Activated naive CD8-positive, alpha-beta T cell treated with anti-CD3 and anti-CD28 coated beads for 36 hours (primary cell): ENCODE data around the gene HSD17B7. TPM values are rescaled to one million over a fixed set of nuclear protein-coding genes. Genes with fewer than 3 reads are reported as not detected.
"Not testable (repeated sequence)": the region's sequence is repeated elsewhere in the genome, so short reads cannot be mapped to it uniquely, and the experiment has no call there.

Experiments
- DNase-seq: peaks from one replicate; pipeline ENCODE4 v3.0.0; 2021
- H3K27ac Mint-ChIP-seq: one replicate; pipeline ENCODE4 v1.8.0; 2022; ENCODE audit warnings: mild to moderate bottlenecking, moderate library complexity, mixed read lengths
- H3K27me3 Mint-ChIP-seq: one replicate; pipeline ENCODE4 v1.8.0; 2022; ENCODE audit warnings: mild to moderate bottlenecking, mixed read lengths
- H3K36me3 Mint-ChIP-seq: one replicate; pipeline ENCODE4 v1.8.0; 2021; ENCODE audit warnings: mild to moderate bottlenecking, mixed read lengths
- H3K4me1 Mint-ChIP-seq: one replicate; pipeline ENCODE4 v1.8.0; 2021; ENCODE audit warnings: mixed read lengths
- H3K4me3 Mint-ChIP-seq: one replicate; pipeline ENCODE4 v1.8.0; 2022; ENCODE audit warnings: mild to moderate bottlenecking, moderate library complexity, mixed read lengths
- H3K9me3 Mint-ChIP-seq: one replicate; pipeline ENCODE4 v1.8.0; 2022; ENCODE audit warnings: mixed read lengths
- total RNA-seq, 2 experiments: library from RNA; stranded (reverse); gene quantifications; one replicate each; pipeline ENCODE4 v1.2.3, GENCODE V29; 2021

The HSD17B7 gene, protein sequence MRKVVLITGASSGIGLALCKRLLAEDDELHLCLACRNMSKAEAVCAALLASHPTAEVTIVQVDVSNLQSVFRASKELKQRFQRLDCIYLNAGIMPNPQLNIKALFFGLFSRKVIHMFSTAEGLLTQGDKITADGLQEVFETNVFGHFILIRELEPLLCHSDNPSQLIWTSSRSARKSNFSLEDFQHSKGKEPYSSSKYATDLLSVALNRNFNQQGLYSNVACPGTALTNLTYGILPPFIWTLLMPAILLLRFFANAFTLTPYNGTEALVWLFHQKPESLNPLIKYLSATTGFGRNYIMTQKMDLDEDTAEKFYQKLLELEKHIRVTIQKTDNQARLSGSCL
- 10 to 100 TPM; 21.1 to 24.4 TPM for total RNA-seq

GRCh38 chr1:162790303-162790984, at the start of gene HSD17B7:
Gene HSD17B7 (plus strand): TSS chr1:162790702. CDS start chr1:162790801, 99 bp downstream.
- H3K9me3 Mint-ChIP-seq, H3K4me1 Mint-ChIP-seq, H3K36me3 Mint-ChIP-seq, H3K27me3 Mint-ChIP-seq: not testable (repeated sequence)
- DNase-seq = peak; percentile 76
- H3K27ac Mint-ChIP-seq = peak within 1 kb of the TSS; percentile 94
- H3K4me3 Mint-ChIP-seq = peak within 1 kb of the TSS; percentile 87

DNA sequence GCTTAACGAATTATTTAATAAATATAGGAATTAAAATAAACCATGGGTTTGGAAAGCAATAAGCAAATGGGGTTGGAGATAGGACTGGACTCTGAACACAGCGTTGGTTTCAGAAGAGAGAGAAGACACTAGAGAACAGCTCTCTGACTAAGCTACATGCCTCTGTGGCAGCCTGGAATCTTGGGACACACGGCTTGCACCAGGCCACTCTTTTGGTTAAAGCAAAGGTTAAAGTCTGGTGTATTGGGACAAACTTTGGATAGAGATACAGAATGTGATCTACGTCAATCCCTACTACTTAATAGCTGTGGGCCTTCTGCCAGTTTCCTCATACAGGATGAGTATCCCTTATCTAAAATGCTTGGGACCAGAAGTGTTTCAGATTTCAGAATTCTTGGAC, 49.7 kb upstream of the HSD17B7 start:
- Mint-ChIP-seq H3K4me1 (no peaks in the 10 kb centered on the region), H3K9me3 (no peaks in the 10 kb centered on the region), H3K27ac (no peak overlapping the region), H3K36me3 (no peaks in the 10 kb centered on the region), H3K27me3 (no peaks in the 10 kb centered on the region), H3K4me3 (no peak overlapping the region)
- DNase-seq = no peak

GRCh38 chr1:162741574-162741973, 48.9 kb upstream of the HSD17B7 start:
- peaks cover under 1% of the 10 kb centered on the region for H3K36me3 Mint-ChIP-seq
- H3K27ac Mint-ChIP-seq = no peak overlapping the region
- H3K4me3 Mint-ChIP-seq = no peak overlapping the region
- no peaks in the 10 kb centered on the region for H3K4me1 Mint-ChIP-seq
- no peak for DNase-seq
- H3K9me3 Mint-ChIP-seq = no peaks in the 10 kb centered on the region
- H3K27me3 Mint-ChIP-seq = no peaks in the 10 kb centered on the region

GRCh38 chr1:162746264-162746942, 44.1 kb upstream of the HSD17B7 start:
- not testable (repeated sequence) for H3K27ac Mint-ChIP-seq, H3K9me3 Mint-ChIP-seq, H3K27me3 Mint-ChIP-seq, H3K4me3 Mint-ChIP-seq, H3K36me3 Mint-ChIP-seq, DNase-seq, H3K4me1 Mint-ChIP-seq

GRCh38 chr1:162753001-162753658, 37.4 kb upstream of the HSD17B7 start:
- no peaks in the 10 kb centered on the region for H3K27me3 Mint-ChIP-seq
- no peak for DNase-seq
- H3K27ac Mint-ChIP-seq = no peak overlapping the region
- H3K4me1 Mint-ChIP-seq = no peaks in the 10 kb centered on the region
- H3K36me3 Mint-ChIP-seq = no peaks in the 10 kb centered on the region
- H3K4me3 Mint-ChIP-seq = no peak overlapping the region
- H3K9me3 Mint-ChIP-seq = no peaks in the 10 kb centered on the region

DNA sequence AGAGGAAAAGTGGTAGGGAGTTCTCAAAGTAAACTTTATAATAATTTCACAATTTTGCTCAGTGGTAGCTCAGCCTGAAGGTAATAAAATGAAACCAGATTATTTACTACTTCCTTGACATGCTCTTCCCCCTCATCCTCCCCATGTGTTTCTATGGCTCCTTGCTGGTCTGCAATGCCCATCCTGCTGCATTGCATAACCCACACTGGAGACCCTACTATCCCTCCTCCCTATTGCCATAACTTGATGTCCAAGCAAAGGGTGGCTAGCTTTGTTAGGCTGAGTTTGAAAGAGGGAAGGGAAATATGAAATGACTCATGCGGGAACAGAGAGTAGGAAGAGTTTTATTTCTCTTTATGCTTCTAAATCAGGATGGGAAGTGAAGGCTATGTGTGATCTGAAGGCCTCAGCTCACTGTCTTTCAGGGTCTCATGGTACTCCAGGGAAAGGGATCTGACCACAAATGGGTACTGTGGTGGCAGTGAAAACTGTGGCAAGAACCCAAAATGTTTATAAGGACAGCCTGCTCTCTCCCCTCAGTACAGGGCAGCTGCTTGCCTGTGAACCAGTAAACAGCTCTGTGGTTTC, 36.4 kb upstream of the HSD17B7 start:
- no peaks in the 10 kb centered on the region for H3K36me3 Mint-ChIP-seq
- H3K9me3 Mint-ChIP-seq = no peaks in the 10 kb centered on the region
- H3K27me3 Mint-ChIP-seq = no peaks in the 10 kb centered on the region
- H3K27ac Mint-ChIP-seq = no peak overlapping the region
- DNase-seq = no peak
- no peak overlapping the region for H3K4me3 Mint-ChIP-seq
- H3K4me1 Mint-ChIP-seq = no peaks in the 10 kb centered on the region

DNA sequence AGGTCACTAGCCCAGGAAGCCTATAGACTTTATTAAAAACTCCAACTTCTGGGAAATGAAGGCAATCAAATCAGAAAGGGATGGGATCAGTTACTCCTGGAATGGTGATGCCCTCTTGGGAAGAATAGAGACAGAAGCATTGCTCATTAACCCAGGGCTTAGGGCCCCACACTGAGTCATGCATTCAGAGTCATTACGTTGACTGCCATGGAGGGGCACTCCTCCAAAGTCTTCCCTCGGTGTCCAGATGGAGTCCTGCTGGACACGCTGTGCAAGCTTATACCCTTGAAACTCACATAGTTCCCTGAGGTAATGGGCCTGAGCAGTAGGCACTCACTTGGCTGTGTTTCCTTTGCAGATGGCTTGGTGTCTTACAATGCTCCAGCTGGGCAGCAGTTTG, 35.2 kb upstream of the HSD17B7 start:
- Mint-ChIP-seq H3K4me1 (no peaks in the 10 kb centered on the region), H3K9me3 (no peaks in the 10 kb centered on the region), H3K27ac (no peak overlapping the region), H3K36me3 (no peaks in the 10 kb centered on the region), H3K4me3 (no peak overlapping the region), H3K27me3 (no peaks in the 10 kb centered on the region)
- DNase-seq = no peak

DNA sequence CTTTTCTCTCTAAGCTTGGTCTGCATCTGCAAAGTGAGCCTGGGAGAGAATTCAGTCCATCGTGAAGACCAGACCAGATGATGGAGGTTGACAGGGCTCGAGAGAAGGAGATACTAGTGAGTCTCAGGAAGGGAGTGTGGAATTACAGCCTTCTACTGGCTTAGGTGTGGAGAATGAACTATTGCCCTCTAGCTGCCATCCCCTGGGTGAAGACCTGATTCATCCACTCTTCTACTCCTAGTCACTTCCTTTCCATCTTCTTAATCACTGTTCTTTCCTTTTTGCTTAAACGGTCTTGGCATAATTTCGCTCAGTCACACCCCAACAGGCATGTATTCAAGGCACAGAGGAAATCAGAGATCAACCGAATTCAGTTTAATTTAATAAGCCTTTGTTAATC, 34.0 kb upstream of the HSD17B7 start:
- H3K4me3 Mint-ChIP-seq = no peak overlapping the region
- H3K36me3 Mint-ChIP-seq = no peaks in the 10 kb centered on the region
- H3K27me3 Mint-ChIP-seq = no peaks in the 10 kb centered on the region
- DNase-seq = no peak
- no peaks in the 10 kb centered on the region for H3K4me1 Mint-ChIP-seq
- no peaks in the 10 kb centered on the region for H3K9me3 Mint-ChIP-seq
- no peak overlapping the region for H3K27ac Mint-ChIP-seq

- Mint-ChIP-seq H3K4me3 (no peak overlapping the region), H3K4me1 (no peaks in the 10 kb centered on the region), H3K36me3 (no peaks in the 10 kb centered on the region), H3K27ac (no peak overlapping the region), H3K9me3 (no peaks in the 10 kb centered on the region), H3K27me3 (no peaks in the 10 kb centered on the region)
- DNase-seq = no peak
Measured at GRCh38 chr1:162757476-162757875, 33.0 kb upstream of the HSD17B7 start.

DNA sequence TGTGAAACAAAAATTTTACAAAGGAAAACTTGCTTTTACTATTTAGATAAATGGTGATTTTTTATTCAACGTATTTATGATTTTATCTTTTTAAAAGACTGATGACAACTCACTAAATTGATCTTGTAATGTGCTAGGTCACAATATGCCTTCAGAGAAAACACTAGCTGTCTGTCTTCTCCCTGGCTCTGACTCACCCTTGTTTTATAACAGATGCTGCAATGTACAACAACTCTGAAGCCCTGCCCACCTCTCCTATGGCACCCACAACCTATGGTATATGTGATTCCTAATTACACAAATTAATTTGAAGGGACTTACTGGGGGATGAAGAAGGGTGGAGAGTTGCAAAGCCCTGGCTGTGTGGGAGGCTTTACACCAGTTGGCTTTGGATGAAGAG, 24.7 kb upstream of the HSD17B7 start:
- Mint-ChIP-seq H3K9me3 (no peaks in the 10 kb centered on the region), H3K27me3 (no peaks in the 10 kb centered on the region), H3K4me1 (no peaks in the 10 kb centered on the region), H3K27ac (no peak overlapping the region), H3K4me3 (no peak overlapping the region), H3K36me3 (no peaks in the 10 kb centered on the region)
- no peak for DNase-seq

- Mint-ChIP-seq H3K9me3 (no peaks in the 10 kb centered on the region), H3K4me3 (no peak overlapping the region), H3K4me1 (no peaks in the 10 kb centered on the region), H3K27ac (no peak overlapping the region), H3K36me3 (no peaks in the 10 kb centered on the region), H3K27me3 (peaks cover 4% of the 10 kb centered on the region)
- no peak for DNase-seq
Measured at GRCh38 chr1:162772571-162773154, 17.8 kb upstream of the HSD17B7 start.

DNA sequence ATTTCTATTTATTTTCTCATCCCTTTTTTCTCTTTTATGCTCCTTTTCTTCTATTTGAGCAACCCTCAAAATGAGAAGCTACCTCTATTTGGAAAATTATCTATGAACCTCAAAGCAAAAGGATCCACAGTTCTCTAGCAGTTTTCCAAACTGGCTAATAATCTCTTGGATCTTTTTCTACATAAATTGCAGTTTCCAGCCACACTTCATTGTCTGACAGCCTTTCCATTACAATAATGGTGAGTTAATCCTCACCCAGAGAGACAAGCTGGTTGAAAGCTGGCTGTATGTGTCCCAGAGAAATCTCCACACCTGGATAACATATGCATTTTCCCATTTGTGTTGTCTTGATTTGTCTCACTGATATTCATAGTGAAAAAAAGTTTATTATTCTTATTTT, 16.5 kb upstream of the HSD17B7 start:
- Mint-ChIP-seq H3K27ac (no peak overlapping the region), H3K27me3 (peaks cover 4% of the 10 kb centered on the region), H3K9me3 (no peaks in the 10 kb centered on the region), H3K4me3 (no peak overlapping the region), H3K4me1 (no peaks in the 10 kb centered on the region), H3K36me3 (no peaks in the 10 kb centered on the region)
- no peak for DNase-seq

DNA sequence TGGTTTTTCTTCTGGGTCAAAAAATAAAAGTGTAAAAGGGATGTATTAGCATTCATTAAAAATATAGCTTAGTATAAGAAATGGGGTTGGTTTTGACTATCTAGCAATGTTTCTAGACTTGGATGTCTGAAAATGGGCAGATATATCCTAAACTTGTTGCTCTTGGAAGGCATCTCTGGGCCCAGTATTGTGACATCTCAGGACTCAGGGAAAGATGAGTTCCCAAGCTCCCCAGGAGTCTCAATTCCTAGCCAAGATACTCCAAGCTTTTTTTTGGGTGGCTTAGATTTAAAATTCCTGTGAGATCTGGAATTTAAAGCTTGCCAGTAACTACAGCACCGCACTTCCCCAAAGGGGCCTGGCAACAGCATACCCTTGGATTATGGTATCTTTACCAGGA, 11.5 kb upstream of the HSD17B7 start:
- DNase-seq = no peak

DNA sequence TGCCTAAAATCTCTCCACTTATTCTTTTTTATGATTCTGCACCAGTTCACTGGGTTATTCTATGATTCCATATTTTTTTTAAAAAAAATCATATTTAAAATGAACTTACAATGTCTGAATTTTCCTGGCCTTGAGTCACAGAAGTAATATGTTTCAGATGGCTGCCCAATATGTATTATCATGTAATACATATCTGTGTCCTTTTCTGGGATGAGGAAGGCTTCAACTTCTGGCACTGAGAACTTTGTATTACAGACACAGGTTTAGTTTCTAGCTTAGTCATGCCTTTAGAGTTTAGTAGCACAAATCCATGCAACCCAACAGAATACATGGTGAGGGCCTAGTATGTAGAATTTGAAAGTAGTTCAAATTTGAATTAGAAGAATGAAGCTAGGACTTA, 7.8 kb upstream of the HSD17B7 start:
- Mint-ChIP-seq H3K36me3 (peaks cover 6% of the 10 kb centered on the region), H3K27ac (no peak overlapping the region), H3K9me3 (no peaks in the 10 kb centered on the region), H3K27me3 (peaks cover 18% of the 10 kb centered on the region), H3K4me3 (no peak overlapping the region), H3K4me1 (peaks cover 2% of the 10 kb centered on the region)
- DNase-seq = no peak

More for the DNA sequence above, 11.5 kb upstream of the HSD17B7 start:
- H3K36me3 Mint-ChIP-seq = peaks cover 6% of the 10 kb centered on the region
- peaks cover 22% of the 10 kb centered on the region for H3K27me3 Mint-ChIP-seq
- H3K9me3 Mint-ChIP-seq = no peaks in the 10 kb centered on the region
- no peaks in the 10 kb centered on the region for H3K4me1 Mint-ChIP-seq
- H3K27ac Mint-ChIP-seq = no peak overlapping the region
- no peak overlapping the region for H3K4me3 Mint-ChIP-seq
